Measurements from ENCODE around the gene NEUROD1.

NEUROD1 gene

GRCh38 chr2:181656450-181657291 is 23.6 kb downstream of the NEUROD1 start, which contains the start of gene CERKL:
Gene CERKL, minus strand, starts transcription at chr2:181657105. Its CDS starts 99 bp downstream, at chr2:181657006.
- DNase-seq (ENCODE audit: low read depth), result no peak
- H3K4me3 ChIP-seq (ENCODE audit: low read depth, low read length), result peak within 1 kb of the TSS; percentile 33
- peak; percentile 12 for TF ChIP-seq CTCF (IDR thresholded peaks at IDR 0.05; ENCODE audit: low read depth, low read length, missing control alignments)

GRCh38 chr2:181655519-181655918 is 24.8 kb downstream of the NEUROD1 start:
- no peak for DNase-seq (ENCODE audit: low read depth)
- H3K4me3 ChIP-seq (ENCODE audit: low read depth, low read length), result no peak overlapping the region
- TF ChIP-seq CTCF (IDR thresholded peaks at IDR 0.05; ENCODE audit: low read depth, low read length, missing control alignments), result no peak

GRCh38 chr2:181649436-181649979 is 30.8 kb downstream of the NEUROD1 start:
- TF ChIP-seq CTCF (IDR thresholded peaks at IDR 0.05; ENCODE audit: low read depth, low read length, missing control alignments), result no peak
- no peak for DNase-seq (ENCODE audit: low read depth)
- no peak overlapping the region for H3K4me3 ChIP-seq (ENCODE audit: low read depth, low read length)

- TF ChIP-seq CTCF (IDR thresholded peaks at IDR 0.05; ENCODE audit: low read depth, low read length, missing control alignments), result no peak
- no peak overlapping the region for H3K4me3 ChIP-seq (ENCODE audit: low read depth, low read length)
- no peak for DNase-seq (ENCODE audit: low read depth)
These were observed 31.7 kb downstream of the NEUROD1 start for GRCh38 chr2:181648478-181649155.

- TF ChIP-seq CTCF (IDR thresholded peaks at IDR 0.05; ENCODE audit: low read depth, low read length, missing control alignments), result no peak
- H3K4me3 ChIP-seq (ENCODE audit: low read depth, low read length), result no peak overlapping the region
- DNase-seq (ENCODE audit: low read depth), result no peak
These were observed 33.8 kb downstream of the NEUROD1 start for GRCh38 chr2:181646415-181646987.

- no peak for DNase-seq (ENCODE audit: low read depth)
- no peak overlapping the region for H3K4me3 ChIP-seq (ENCODE audit: low read depth, low read length)
- no peak for TF ChIP-seq CTCF (IDR thresholded peaks at IDR 0.05; ENCODE audit: low read depth, low read length, missing control alignments)
These were observed 37.2 kb downstream of the NEUROD1 start for GRCh38 chr2:181643151-181643550.

Measured in GM12864 (cell line).